Panc1 (cell line): ENCODE data around the gene NPFF. TPM values are rescaled to one million over a fixed set of nuclear protein-coding genes. Genes with fewer than 3 reads are reported as not detected.

Experiments used
- ATAC-seq: fragments of 200-7000 bp; cut with Tn5 transposase; 2 replicates; pipeline ENCODE4 v1.9.1; 2020; ENCODE audit warnings: mild to moderate bottlenecking, moderate library complexity
- BruUV-seq: library from RNA; stranded (reverse); fragments of 400-500 nt; replicated peaks from 2 replicates; lab custom pipeline; 2021; lab: Mats Ljungman, UMichigan
- CTCF ChIA-PET: fragments of 300-600 bp; sonication (Branson Sonifier 250); formaldehyde crosslinking; loops from one replicate; lab custom pipeline; 2022; ENCODE audit warnings: antibody characterized with exemption; lab: Charles Lee
- POLR2A ChIA-PET: fragments of 300-600 bp; sonication (Branson Sonifier 250); formaldehyde crosslinking; loops from one replicate; lab custom pipeline; 2022; ENCODE audit warnings: antibody characterized with exemption; lab: Charles Lee
- DNase-seq: peaks from one replicate; pipeline ENCODE4 v3.0.0-alpha.2; 2010; ENCODE audit warnings: low read depth, low spot score
- H3K27ac ChIP-seq: 2 replicates; pipeline ENCODE4 v1.5.1; 2011; ENCODE audit warnings: mild to moderate bottlenecking, low read length, inconsistent platforms
- H3K27me3 ChIP-seq: fragments of 200-500 bp; sonication (Bioruptor generic); 2 replicates; pipeline ENCODE4 v1.6.0; 2014; ENCODE audit warnings: low read length, inconsistent platforms; ENCODE audit not compliant: control insufficient read depth, insufficient read depth
- H3K36me3 ChIP-seq: fragments of 200-500 bp; sonication (Bioruptor generic); 2 replicates; pipeline ENCODE4 v1.5.1; 2014; ENCODE audit warnings: inconsistent platforms, mild to moderate bottlenecking, low read length, moderate library complexity; ENCODE audit not compliant: control insufficient read depth, insufficient read depth
- H3K4me1 ChIP-seq: 2 replicates; pipeline ENCODE4 v1.5.1; 2011; ENCODE audit warnings: inconsistent platforms, mild to moderate bottlenecking, low read length, moderate library complexity; ENCODE audit not compliant: control insufficient read depth, insufficient read depth
- H3K4me3 ChIP-seq, 2 experiments: 2 replicates each; pipeline ENCODE4 v1.5.1; 2011 to 2012; ENCODE audit warnings: low read depth in 2 of 2, low read length in 2 of 2, mild to moderate bottlenecking in 2 of 2, inconsistent platforms in 1 of 2, moderate library complexity in 1 of 2
- H3K9me3 ChIP-seq: fragments of 200-500 bp; sonication (Bioruptor generic); 2 replicates; pipeline ENCODE4 v1.5.1; 2014; ENCODE audit warnings: low read depth, mild to moderate bottlenecking, inconsistent platforms, low read length, moderate library complexity; ENCODE audit not compliant: control insufficient read depth, insufficient read depth
- POLR2AphosphoS5 ChIP-seq: IDR thresholded peaks from 2 replicates; pipeline ENCODE4 v1.6.1; 2012; ENCODE audit warnings: mild to moderate bottlenecking, low read depth, low read length, moderate library complexity
- REST ChIP-seq, 2 experiments: IDR thresholded peaks; 2 replicates each; pipeline ENCODE4 v1.6.1; 2011 to 2012; ENCODE audit warnings: low read depth in 2 of 2, control low read depth in 1 of 2, low read length in 1 of 2, mild to moderate bottlenecking in 1 of 2, moderate library complexity in 1 of 2; ENCODE audit not compliant: insufficient read depth in 1 of 2
- SIN3A ChIP-seq: IDR thresholded peaks from 2 replicates; pipeline ENCODE4 v1.6.1; 2012; ENCODE audit warnings: low read depth, mild to moderate bottlenecking, low read length, moderate library complexity, borderline replicate concordance; ENCODE audit not compliant: insufficient read depth
- TCF7L2 ChIP-seq: IDR thresholded peaks from 2 replicates; pipeline ENCODE4 v1.6.1; 2011; ENCODE audit warnings: mild to moderate bottlenecking, low read depth, low read length, inconsistent platforms
- in situ Hi-C: cut with HindIII; loops from 2 replicates; pipeline ENCODE4 v1.10.0; 2016; ENCODE audit warnings: low sequenced_read_pairs, low pct_unique_long_range_greater_than_20kb
- intact Hi-C: fragments of 100-400 bp; cut with micrococcal nuclease; formaldehyde crosslinking; loops from one replicate; pipeline ENCODE4 v1.10.0; 2022; ENCODE audit not compliant: unreplicated experiment
- total RNA-seq: library from RNA; stranded (reverse); gene quantifications from one replicate; pipeline ENCODE4 v1.2.1, GENCODE V29; 2021; ENCODE audit not compliant: unreplicated experiment
- TF ChIP-seq, protein P1 (sequence below): fragments of 450-650 bp; IDR thresholded peaks from 2 replicates; pipeline ENCODE4 v1.5.1; 2017; ENCODE audit warnings: mild to moderate bottlenecking

The NPFF gene
- total RNA-seq, 1 experiment from 2014 or later, result not detected

GRCh38 chr12:53510181-53510812 is 3.0 kb upstream of the NPFF start:
- POLR2A ChIA-PET, result no interaction called here
- intact Hi-C loops, result no loop called here

DNA sequence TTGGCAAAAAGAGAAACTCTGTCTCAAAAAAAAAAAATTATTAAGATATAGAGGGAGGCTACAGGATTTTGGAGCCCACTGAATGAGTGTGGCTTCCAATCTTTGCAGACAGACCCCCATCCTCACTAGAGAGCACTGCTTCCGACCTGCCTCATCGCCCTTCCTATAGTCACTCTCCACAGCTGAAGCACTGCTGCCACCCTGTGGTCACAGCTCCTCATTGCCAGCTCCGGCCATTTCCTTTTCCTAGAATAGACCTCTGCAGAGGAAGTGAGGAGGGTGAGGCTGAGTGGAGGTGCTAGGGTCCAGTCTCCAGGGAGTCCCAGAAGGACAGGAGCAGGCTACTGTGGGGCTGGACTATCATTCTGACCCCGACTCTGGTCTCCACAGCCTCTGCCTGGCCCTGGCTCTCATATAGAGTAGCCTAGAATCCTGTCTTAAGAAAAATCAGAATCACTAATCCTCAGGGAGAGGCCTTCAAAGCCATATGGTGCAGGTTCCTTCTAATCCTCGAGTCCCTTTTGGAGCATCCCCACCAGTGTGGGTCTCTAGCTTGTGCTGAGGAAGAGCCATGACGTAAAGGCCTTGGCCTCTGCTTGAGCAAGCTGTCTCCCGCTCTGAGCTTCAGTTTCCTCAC is 1.4 kb upstream of the NPFF start:
- intact Hi-C loops (loop anchor here (5.0 kb wide), 1 partner anchor 186 kb away; the partner anchor contains the start of gene AAAS), in situ Hi-C loops (no loop called here)
- Histone ChIP-seq H3K4me1 (peaks cover 7% of the 10 kb centered on the region), H3K27me3 (no peaks in the 10 kb centered on the region), H3K4me3 (no peak overlapping the region), H3K36me3 (peaks cover 4% of the 10 kb centered on the region), H3K9me3 (no peaks in the 10 kb centered on the region), H3K27ac (no peak overlapping the region)
- no TSS peak for BruUV-seq
- ChIA-PET POLR2A (no interaction called here), CTCF (interaction anchor here (0.6 to 1.6 kb wide), 10 partner anchors 17 to 707 kb away, joined by 3 to 8 read pairs (median 4); no protein-coding TSS in a partner anchor)
- TF ChIP-seq POLR2AphosphoS5, result peak; percentile 67
- TF ChIP-seq SIN3A, result no peak
- no peak for TF ChIP-seq REST (IDR thresholded peaks at IDR 0.05; ENCODE audit: insufficient read depth in 1 of 2, low read depth in 2 of 2, low read length in 1 of 2)
- TF ChIP-seq, protein P1, sequence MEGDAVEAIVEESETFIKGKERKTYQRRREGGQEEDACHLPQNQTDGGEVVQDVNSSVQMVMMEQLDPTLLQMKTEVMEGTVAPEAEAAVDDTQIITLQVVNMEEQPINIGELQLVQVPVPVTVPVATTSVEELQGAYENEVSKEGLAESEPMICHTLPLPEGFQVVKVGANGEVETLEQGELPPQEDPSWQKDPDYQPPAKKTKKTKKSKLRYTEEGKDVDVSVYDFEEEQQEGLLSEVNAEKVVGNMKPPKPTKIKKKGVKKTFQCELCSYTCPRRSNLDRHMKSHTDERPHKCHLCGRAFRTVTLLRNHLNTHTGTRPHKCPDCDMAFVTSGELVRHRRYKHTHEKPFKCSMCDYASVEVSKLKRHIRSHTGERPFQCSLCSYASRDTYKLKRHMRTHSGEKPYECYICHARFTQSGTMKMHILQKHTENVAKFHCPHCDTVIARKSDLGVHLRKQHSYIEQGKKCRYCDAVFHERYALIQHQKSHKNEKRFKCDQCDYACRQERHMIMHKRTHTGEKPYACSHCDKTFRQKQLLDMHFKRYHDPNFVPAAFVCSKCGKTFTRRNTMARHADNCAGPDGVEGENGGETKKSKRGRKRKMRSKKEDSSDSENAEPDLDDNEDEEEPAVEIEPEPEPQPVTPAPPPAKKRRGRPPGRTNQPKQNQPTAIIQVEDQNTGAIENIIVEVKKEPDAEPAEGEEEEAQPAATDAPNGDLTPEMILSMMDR, result peak; percentile 96
- TF ChIP-seq TCF7L2, result no peak
- DNase-seq (peak; percentile 75), ATAC-seq (peak; percentile 92)

More at GRCh38 chr12:53510181-53510812, 3.0 kb upstream of the NPFF start:
- Histone ChIP-seq H3K27me3 (no peaks in the 10 kb centered on the region), H3K36me3 (peaks cover 4% of the 10 kb centered on the region), H3K4me3 (no peak overlapping the region), H3K4me1 (peaks cover 7% of the 10 kb centered on the region), H3K9me3 (no peaks in the 10 kb centered on the region), H3K27ac (no peak overlapping the region)
- in situ Hi-C loops, result no loop called here
- CTCF ChIA-PET, result no interaction called here
- DNase-seq, result no peak
- no TSS peak for BruUV-seq
- TF ChIP-seq SIN3A (no peak), POLR2AphosphoS5 (no peak), REST (IDR thresholded peaks at IDR 0.05; ENCODE audit: insufficient read depth in 1 of 2, low read depth in 2 of 2, low read length in 1 of 2) (no peak), TCF7L2 (no peak)
- TF ChIP-seq, protein P1, result no peak
- ATAC-seq, result no peak
